GM12891 (cell line): ENCODE results near the gene TMEM117.

ENCODE experiments used
- DNase-seq: peaks from one replicate; pipeline ENCODE4 v3.0.0; 2011; ENCODE audit warnings: low spot score; ENCODE audit not compliant: insufficient read length
- FAIRE-seq: peaks from 2 replicates; lab custom pipeline; 2011; peaks lifted over from hg19 to GRCh38; lab: Jason Lieb, UNC
- PAX5 ChIP-seq: IDR thresholded peaks from 2 replicates; pipeline ENCODE4 v1.6.1; 2011; ENCODE audit warnings: low read length, moderate library complexity, mild to moderate bottlenecking; ENCODE audit not compliant: insufficient read depth, severe bottlenecking
- POLR2A ChIP-seq: IDR thresholded peaks from 2 replicates; pipeline ENCODE4 v1.6.1; 2011; ENCODE audit warnings: low read depth, low read length, control low read depth
- POLR2AphosphoS5 ChIP-seq: IDR thresholded peaks from 2 replicates; pipeline ENCODE4 v1.6.1; 2011; ENCODE audit warnings: low read depth, low read length, control low read depth
- POU2F2 ChIP-seq: IDR thresholded peaks from 2 replicates; pipeline ENCODE4 v1.6.1; 2011; ENCODE audit warnings: low read depth, mild to moderate bottlenecking, control low read depth, low read length, moderate library complexity
- SPI1 ChIP-seq: IDR thresholded peaks from 2 replicates; pipeline ENCODE4 v1.6.1; 2011; ENCODE audit warnings: low read depth, low read length, control low read depth
- TAF1 ChIP-seq: IDR thresholded peaks from 2 replicates; pipeline ENCODE4 v1.6.1; 2011; ENCODE audit warnings: low read depth, low read length, control low read depth

TMEM117 gene

GRCh38 chr12:44385964-44386363 is 550.1 kb downstream of the TMEM117 start:
- FAIRE-seq: no peak

DNA sequence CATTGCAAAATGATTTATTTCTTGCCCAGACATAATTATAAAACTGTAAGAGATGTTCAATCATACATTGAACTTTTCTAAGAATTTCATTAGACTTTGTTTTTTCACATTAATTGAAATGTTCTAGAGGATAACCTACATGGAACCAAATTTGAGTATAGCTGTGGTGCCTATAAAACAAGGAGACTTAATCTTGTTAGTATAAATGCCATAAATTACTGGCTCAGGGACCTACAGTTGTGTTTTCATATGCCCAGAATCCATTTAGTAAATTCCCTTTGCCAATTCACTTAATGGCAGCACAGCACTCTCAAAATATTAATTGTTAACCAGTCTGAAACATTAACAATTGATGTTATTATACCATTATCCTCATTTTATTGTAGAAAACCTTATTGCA is 551.7 kb downstream of the TMEM117 start:
- DNase-seq (no peak), FAIRE-seq (no peak)
- TF ChIP-seq POU2F2 (no peak), PAX5 (no peak), POLR2AphosphoS5 (no peak), TAF1 (no peak), POLR2A (no peak), SPI1 (no peak)

More at GRCh38 chr12:44385964-44386363, 550.1 kb downstream of the TMEM117 start:
- DNase-seq: no peak
- TF ChIP-seq SPI1: no peak
- no peak for TF ChIP-seq PAX5
- TF ChIP-seq POU2F2: no peak
- TF ChIP-seq POLR2A: no peak
- TF ChIP-seq POLR2AphosphoS5: no peak
- TF ChIP-seq TAF1: no peak

DNA sequence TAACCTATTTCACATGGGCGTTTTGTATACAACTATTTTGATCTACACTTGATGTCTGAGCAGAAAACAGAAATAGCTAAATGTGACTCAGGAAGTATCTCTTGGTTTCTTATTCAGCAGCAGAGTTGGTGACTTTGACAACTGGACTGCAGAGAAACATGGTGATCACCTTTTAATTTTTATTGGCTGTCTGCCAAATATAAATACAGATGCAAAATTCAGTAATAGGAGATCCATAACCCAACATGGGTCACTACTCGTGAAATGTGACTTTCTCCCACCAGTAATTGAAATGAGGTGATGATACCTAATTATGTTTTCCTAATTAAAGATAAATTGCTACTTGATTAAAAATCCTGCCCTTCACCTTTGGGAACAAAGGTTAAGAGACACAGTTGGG is 553.2 kb downstream of the TMEM117 start:
- no peak for TF ChIP-seq SPI1
- no peak for TF ChIP-seq TAF1
- TF ChIP-seq PAX5: no peak
- TF ChIP-seq POLR2A: no peak
- TF ChIP-seq POU2F2: no peak
- no peak for TF ChIP-seq POLR2AphosphoS5
- DNase-seq (no peak), FAIRE-seq (no peak)

GRCh38 chr12:44389896-44390295 is 554.0 kb downstream of the TMEM117 start:
- DNase-seq: no peak
- FAIRE-seq: no peak
- TF ChIP-seq POLR2A: no peak
- no peak for TF ChIP-seq POLR2AphosphoS5
- TF ChIP-seq PAX5: no peak
- TF ChIP-seq TAF1: no peak
- TF ChIP-seq SPI1: no peak
- TF ChIP-seq POU2F2: no peak

- FAIRE-seq: no peak
- no peak for TF ChIP-seq POLR2A
- no peak for TF ChIP-seq PAX5
- TF ChIP-seq POU2F2: no peak
- TF ChIP-seq POLR2AphosphoS5: no peak
- TF ChIP-seq SPI1: no peak
- TF ChIP-seq TAF1: no peak
- DNase-seq: no peak
These were observed 561.8 kb downstream of the TMEM117 start for GRCh38 chr12:44397631-44398030.

DNA sequence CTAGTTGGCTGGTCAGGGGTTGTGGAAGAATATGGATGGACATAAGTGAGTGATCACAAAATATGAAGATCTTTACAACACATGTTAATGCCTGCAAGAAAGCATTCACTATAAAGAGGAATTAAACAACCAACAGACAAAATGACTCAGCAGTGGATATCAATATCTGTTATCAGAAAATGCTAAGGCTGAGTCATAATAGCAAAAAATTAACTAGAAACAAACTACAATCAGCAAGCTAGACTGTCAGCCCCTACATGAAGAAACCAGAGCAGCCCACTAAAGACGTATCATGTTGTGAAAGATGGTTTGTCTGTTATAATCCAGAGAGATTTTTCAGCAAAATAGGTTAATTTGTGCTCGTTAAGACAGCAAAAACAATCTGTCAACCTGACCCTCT is 567.3 kb downstream of the TMEM117 start:
- TF ChIP-seq PAX5 (no peak), POLR2A (no peak), TAF1 (no peak), POLR2AphosphoS5 (no peak), SPI1 (no peak), POU2F2 (no peak)
- no peak for FAIRE-seq
- DNase-seq: no peak

DNA sequence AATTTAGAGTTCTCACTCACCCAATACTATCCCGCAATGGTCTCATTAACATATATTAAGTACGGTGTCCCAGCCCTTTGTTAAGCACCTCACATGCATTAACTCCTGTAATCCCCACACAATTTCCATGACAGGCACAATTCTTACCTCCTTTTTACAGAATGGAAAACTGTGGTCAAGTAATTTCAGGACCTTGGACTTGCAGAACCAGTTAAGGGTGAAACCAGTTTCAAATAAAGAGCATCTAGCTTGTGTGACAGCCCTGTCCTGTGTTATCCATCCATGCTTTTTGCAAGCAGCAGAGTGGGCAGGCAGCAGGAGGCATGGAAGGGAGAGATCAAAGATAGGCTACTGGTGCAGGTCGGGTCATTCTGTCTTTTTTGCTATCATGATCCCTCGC is 569.4 kb downstream of the TMEM117 start:
- FAIRE-seq (no peak), DNase-seq (no peak)
- TF ChIP-seq POLR2A: no peak
- no peak for TF ChIP-seq POU2F2
- TF ChIP-seq POLR2AphosphoS5: no peak
- TF ChIP-seq TAF1: no peak

DNA sequence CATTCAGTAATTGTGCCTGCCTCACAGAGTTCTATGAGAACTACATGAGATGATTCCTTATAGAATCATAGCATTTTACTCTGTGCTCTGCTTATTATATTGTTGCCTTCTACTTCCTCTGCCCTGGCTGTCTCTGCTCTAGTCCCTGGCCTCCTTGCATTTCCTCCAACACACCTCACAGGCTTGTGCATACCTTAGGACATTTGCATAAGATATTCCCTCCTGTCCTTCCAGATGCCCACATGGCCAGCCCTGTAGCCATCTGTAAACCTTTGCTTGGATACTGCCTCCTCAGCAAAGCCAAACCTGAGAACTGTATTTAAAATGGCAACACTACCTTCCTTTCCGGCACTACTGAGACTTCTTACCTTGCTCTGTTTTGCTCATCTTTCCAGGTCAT is 586.7 kb downstream of the TMEM117 start:
- TF ChIP-seq PAX5 (no peak), TAF1 (no peak), POLR2A (no peak), POLR2AphosphoS5 (no peak), SPI1 (no peak), POU2F2 (no peak)
- FAIRE-seq: no peak
- no peak for DNase-seq

DNA sequence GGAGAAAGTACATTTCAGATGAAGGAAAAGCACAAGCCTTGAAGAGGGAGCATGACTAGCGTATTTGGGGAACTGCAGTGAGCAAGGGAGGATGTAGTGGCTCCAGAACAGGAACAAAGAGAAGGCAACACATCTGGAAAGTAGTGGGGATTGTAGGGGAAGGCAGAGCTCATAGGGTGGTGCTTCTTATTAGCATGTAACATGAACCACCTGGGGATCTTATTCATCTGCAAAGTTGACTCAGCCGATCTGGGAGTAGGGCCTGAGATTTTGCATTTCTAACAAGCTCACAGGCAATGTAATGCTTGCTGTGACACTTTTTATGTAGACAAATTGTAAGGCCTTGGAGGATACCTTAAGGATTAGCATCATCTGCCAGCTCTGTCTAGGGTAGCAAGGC is 592.9 kb downstream of the TMEM117 start:
- TF ChIP-seq POLR2AphosphoS5: no peak
- TF ChIP-seq PAX5: no peak
- TF ChIP-seq SPI1: no peak
- TF ChIP-seq TAF1: no peak
- TF ChIP-seq POLR2A: no peak
- TF ChIP-seq POU2F2: no peak
- DNase-seq (no peak), FAIRE-seq (peak; percentile 47)

GRCh38 chr12:44431647-44432343 is 595.9 kb downstream of the TMEM117 start:
- FAIRE-seq (peak; percentile 76), DNase-seq (no peak)
- TF ChIP-seq POU2F2 (no peak), SPI1 (peak; percentile 92)

GRCh38 chr12:44433659-44434058 is 597.8 kb downstream of the TMEM117 start:
- DNase-seq: no peak
- no peak for TF ChIP-seq SPI1
- no peak for TF ChIP-seq PAX5
- no peak for TF ChIP-seq POU2F2
- no peak for TF ChIP-seq POLR2AphosphoS5
- TF ChIP-seq POLR2A: no peak
- TF ChIP-seq TAF1: no peak
- FAIRE-seq: peak; percentile 47

- TF ChIP-seq TAF1: no peak
- TF ChIP-seq PAX5: no peak
- no peak for TF ChIP-seq POLR2AphosphoS5
- DNase-seq (no peak), FAIRE-seq (no peak)
These were observed 600.9 kb downstream of the TMEM117 start for GRCh38 chr12:44436756-44437155.
